MCF 10A (cell line): ENCODE measurements around the gene LYPLAL1. TPM values are rescaled to one million over a fixed set of nuclear protein-coding genes. Genes with fewer than 3 reads are reported as not detected.
A peak's percentile ranks its signal among the peaks of the same experiment; 100 is the strongest.
"Not testable (repeated sequence)": the region's sequence is repeated elsewhere in the genome, so short reads cannot be mapped to it uniquely, and the experiment has no call there.

Experiments used
- BruUV-seq: library from RNA; stranded (reverse); fragments of 400-500 nt; replicated peaks from 2 replicates; lab custom pipeline; 2021; lab: Mats Ljungman, UMichigan
- CTCF ChIA-PET: fragments of 300-600 bp; sonication (Branson Sonifier 250); formaldehyde crosslinking; extraction: SDS; loops from one replicate; lab custom pipeline; 2021; ENCODE audit warnings: antibody characterized with exemption, inconsistent platforms; lab: Yijun Ruan, JAX
- POLR2A ChIA-PET: fragments of 300-600, 350-650 bp; sonication (Branson Sonifier 250); formaldehyde crosslinking; extraction: SDS; loops from one replicate; lab custom pipeline; 2020; ENCODE audit warnings: antibody characterized with exemption, inconsistent platforms; lab: Yijun Ruan, JAX
- DNase-seq: peaks from one replicate; pipeline ENCODE4 v3.0.0-alpha.2; 2018; ENCODE audit not compliant: unreplicated experiment
- H3K27ac Mint-ChIP-seq: one replicate; pipeline ENCODE4 v1.8.0; 2022; ENCODE audit warnings: mild to moderate bottlenecking, low read depth, mixed read lengths; ENCODE audit not compliant: unreplicated experiment
- H3K27me3 Mint-ChIP-seq: one replicate; pipeline ENCODE4 v1.8.0; 2022; ENCODE audit warnings: mixed read lengths; ENCODE audit not compliant: insufficient read depth, unreplicated experiment
- H3K36me3 Mint-ChIP-seq: one replicate; pipeline ENCODE4 v1.8.0; 2022; ENCODE audit warnings: mild to moderate bottlenecking, moderate library complexity, mixed read lengths; ENCODE audit not compliant: insufficient read depth, unreplicated experiment
- H3K4me1 Mint-ChIP-seq: one replicate; pipeline ENCODE4 v1.8.0; 2022; ENCODE audit warnings: mixed read lengths; ENCODE audit not compliant: insufficient read depth, unreplicated experiment
- H3K4me3 Mint-ChIP-seq: one replicate; pipeline ENCODE4 v1.8.0; 2022; ENCODE audit warnings: mild to moderate bottlenecking, moderate library complexity, mixed read lengths; ENCODE audit not compliant: unreplicated experiment
- H3K9me3 Mint-ChIP-seq: one replicate; pipeline ENCODE4 v1.8.0; 2022; ENCODE audit warnings: mixed read lengths; ENCODE audit not compliant: unreplicated experiment
- intact Hi-C: fragments of 100-400 bp; cut with micrococcal nuclease; formaldehyde crosslinking; loops from 2 replicates; pipeline ENCODE4 v1.14.1; 2022
- total RNA-seq: library from RNA; stranded (reverse); gene quantifications from 2 replicates; pipeline ENCODE4 v1.2.3, GENCODE V29; 2022
- TF ChIP-seq, protein P1 (sequence below): fragments of 200-600 bp; IDR thresholded peaks from one replicate; pipeline ENCODE4 v1.8.0; 2022; ENCODE audit warnings: antibody characterized with exemption, mild to moderate bottlenecking; ENCODE audit not compliant: unreplicated experiment

Gene LYPLAL1
- total RNA-seq, 1 experiment from 2014 or later: 59.8 TPM

DNA sequence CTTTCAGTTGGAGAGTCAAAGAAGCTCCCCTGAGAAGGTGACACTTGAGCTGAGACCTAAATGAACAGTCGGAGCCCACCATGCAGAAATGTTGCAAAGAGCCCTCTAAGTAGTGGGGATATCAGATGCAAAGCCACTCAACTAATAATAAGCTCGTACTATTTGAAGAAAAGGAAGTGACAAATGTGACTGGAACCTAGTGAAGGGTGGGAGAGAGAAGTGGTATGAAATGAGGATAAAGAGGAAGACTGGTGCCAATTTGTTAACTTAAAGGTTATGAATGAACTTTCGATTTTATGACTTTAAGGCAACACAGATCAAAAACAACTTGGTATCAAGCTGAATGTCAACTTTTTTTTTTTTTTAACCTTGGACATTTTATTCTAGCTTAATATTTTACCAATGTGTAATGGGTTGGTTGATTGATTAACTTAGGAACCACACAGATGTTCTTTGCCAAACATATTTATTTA, 14.7 kb downstream of the LYPLAL1 start:
- BruUV-seq: no TSS peak
- CTCF ChIA-PET: interaction anchor here (0.5 to 1.9 kb wide), 11 partner anchors 11 to 889 kb away, joined by 3 to 7 read pairs (median 4); no protein-coding TSS in a partner anchor
- Mint-ChIP-seq H3K4me1 (peaks cover 22% of the 10 kb centered on the region), H3K27me3 (no peaks in the 10 kb centered on the region), H3K27ac (peak overlapping the region; percentile 43), H3K9me3 (no peaks in the 10 kb centered on the region), H3K4me3 (no peak overlapping the region), H3K36me3 (peaks cover 44% of the 10 kb centered on the region)
- POLR2A ChIA-PET: interaction anchor here (0.7 to 6.2 kb wide), 5 partner anchors 9 to 903 kb away, joined by 3 to 93 read pairs (median 11); partner anchors contain the start of genes LYPLAL1 and RRP15
- TF ChIP-seq, protein P1, sequence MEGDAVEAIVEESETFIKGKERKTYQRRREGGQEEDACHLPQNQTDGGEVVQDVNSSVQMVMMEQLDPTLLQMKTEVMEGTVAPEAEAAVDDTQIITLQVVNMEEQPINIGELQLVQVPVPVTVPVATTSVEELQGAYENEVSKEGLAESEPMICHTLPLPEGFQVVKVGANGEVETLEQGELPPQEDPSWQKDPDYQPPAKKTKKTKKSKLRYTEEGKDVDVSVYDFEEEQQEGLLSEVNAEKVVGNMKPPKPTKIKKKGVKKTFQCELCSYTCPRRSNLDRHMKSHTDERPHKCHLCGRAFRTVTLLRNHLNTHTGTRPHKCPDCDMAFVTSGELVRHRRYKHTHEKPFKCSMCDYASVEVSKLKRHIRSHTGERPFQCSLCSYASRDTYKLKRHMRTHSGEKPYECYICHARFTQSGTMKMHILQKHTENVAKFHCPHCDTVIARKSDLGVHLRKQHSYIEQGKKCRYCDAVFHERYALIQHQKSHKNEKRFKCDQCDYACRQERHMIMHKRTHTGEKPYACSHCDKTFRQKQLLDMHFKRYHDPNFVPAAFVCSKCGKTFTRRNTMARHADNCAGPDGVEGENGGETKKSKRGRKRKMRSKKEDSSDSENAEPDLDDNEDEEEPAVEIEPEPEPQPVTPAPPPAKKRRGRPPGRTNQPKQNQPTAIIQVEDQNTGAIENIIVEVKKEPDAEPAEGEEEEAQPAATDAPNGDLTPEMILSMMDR: no peak
- no peak for DNase-seq
- intact Hi-C loops: no loop called here

DNA sequence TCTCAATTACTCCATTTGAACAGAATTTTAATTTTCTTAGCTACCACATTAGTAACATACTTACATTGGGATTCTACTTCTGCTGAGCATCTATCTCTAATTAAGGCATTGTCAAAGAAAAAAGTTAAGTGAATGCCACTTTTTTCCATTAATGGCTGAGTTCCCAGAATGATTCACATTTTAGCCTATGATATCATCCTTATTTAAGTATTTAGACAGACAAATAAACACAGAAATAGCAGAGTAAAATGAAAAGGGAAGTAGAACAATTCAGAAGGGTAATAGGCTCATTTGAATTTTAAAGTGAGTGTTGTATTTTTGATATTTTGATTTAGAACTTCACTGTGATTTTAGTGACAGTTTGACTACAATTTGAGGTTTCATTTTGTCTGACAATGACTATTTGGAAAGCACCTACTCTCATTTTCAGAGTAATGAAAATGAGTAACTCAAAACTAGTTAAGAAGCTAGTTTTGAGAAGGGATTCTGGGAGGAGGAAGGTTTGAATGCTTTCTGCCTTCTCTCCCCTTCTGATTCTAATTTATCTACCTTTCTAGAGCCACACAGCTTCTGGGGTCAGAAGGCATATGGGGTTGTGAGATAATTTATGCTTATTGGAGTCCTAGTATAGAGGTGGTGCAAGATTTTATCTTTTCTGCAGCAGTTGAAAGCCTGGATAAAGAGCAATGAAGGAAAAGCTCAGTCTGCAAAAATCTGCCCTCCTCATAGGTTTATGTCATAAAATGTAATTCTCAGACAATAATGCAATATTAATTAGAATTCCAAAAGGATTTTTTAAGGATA, 15.5 kb downstream of the LYPLAL1 start:
- BruUV-seq: no TSS peak
- POLR2A ChIA-PET: interaction anchor here (0.7 to 6.2 kb wide), 8 partner anchors 8 to 477 kb away, joined by 3 to 93 read pairs (median 4); partner anchors contain the start of gene LYPLAL1
- H3K4me1 Mint-ChIP-seq: peaks cover 22% of the 10 kb centered on the region
- H3K27me3 Mint-ChIP-seq: no peaks in the 10 kb centered on the region
- H3K27ac Mint-ChIP-seq: no peak overlapping the region
- intact Hi-C loops: no loop called here
- TF ChIP-seq, protein P1: no peak
- CTCF ChIA-PET: interaction anchor here (0.7 to 1.9 kb wide), 13 partner anchors 11 to 890 kb away, joined by 3 to 7 read pairs (median 4); no protein-coding TSS in a partner anchor
- H3K36me3 Mint-ChIP-seq: peaks cover 45% of the 10 kb centered on the region
- DNase-seq: peak; percentile 42
- H3K9me3 Mint-ChIP-seq: no peaks in the 10 kb centered on the region
- no peak overlapping the region for H3K4me3 Mint-ChIP-seq

DNA sequence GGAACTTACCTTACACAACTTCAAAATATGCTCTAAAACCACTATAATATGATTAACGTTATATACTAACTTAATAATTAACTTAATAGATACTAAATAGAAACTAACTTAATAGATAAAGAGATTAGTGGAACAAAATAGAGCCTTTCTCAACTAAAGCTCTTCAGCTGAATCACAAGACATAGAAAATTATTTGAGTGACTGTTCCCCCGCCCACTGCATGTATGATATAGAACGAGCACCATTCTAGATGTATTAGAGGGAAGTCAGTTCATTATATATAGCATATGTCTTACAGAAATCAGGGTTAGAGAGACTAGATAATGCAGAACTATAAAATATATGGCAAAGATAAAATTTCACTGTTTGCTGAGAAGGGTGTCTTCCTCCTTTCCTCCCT, 16.3 kb downstream of the LYPLAL1 start:
- intact Hi-C loops: no loop called here
- H3K9me3 Mint-ChIP-seq: no peaks in the 10 kb centered on the region
- no peak for DNase-seq
- TF ChIP-seq, protein P1: no peak
- CTCF ChIA-PET: interaction anchor here (0.6 to 1.3 kb wide), 4 partner anchors 29 to 622 kb away, joined by 3 to 5 read pairs (median 3); no protein-coding TSS in a partner anchor
- H3K27me3 Mint-ChIP-seq: no peaks in the 10 kb centered on the region
- POLR2A ChIA-PET: interaction anchor here (0.8 to 6.2 kb wide), 5 partner anchors 9 to 478 kb away, joined by 3 to 93 read pairs (median 11); partner anchors contain the start of gene LYPLAL1
- peaks cover 22% of the 10 kb centered on the region for H3K4me1 Mint-ChIP-seq
- no peak overlapping the region for H3K4me3 Mint-ChIP-seq
- H3K36me3 Mint-ChIP-seq: peaks cover 38% of the 10 kb centered on the region
- no peak overlapping the region for H3K27ac Mint-ChIP-seq
- BruUV-seq: no TSS peak

DNA sequence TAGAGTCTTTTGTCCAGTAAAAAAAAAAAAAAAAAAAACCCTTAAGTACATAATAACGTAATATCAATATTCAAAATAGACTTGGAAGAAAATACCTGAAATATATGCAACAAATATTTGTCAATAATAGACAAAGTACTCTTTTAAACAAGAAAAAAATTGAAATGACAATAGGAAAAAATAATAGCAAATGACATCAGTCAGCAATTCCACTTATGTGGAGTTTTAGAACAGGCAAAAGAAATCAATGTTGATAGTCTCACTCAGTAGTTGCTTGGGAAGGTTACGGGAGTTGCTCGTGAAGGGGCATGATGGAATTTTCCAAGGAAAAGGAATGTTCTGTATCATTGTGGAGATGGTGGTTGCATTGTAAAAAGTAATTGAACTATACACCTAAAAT, 16.9 kb downstream of the LYPLAL1 start:
- no peak for DNase-seq
- no TSS peak for BruUV-seq
- H3K27me3 Mint-ChIP-seq: no peaks in the 10 kb centered on the region
- peaks cover 33% of the 10 kb centered on the region for H3K36me3 Mint-ChIP-seq
- ChIA-PET CTCF (interaction anchor here (0.6 kb wide), 1 partner anchor 47 kb away, joined by 3 read pairs; no protein-coding TSS in a partner anchor), POLR2A (interaction anchor here (6.2 kb wide), 1 partner anchor 15 kb away, joined by 93 read pairs; the partner anchor contains the start of gene LYPLAL1)
- H3K4me1 Mint-ChIP-seq: peaks cover 22% of the 10 kb centered on the region
- no peak overlapping the region for H3K27ac Mint-ChIP-seq
- peaks cover 3% of the 10 kb centered on the region for H3K9me3 Mint-ChIP-seq
- no peak overlapping the region for H3K4me3 Mint-ChIP-seq
- intact Hi-C loops: no loop called here
- TF ChIP-seq, protein P1: no peak

DNA sequence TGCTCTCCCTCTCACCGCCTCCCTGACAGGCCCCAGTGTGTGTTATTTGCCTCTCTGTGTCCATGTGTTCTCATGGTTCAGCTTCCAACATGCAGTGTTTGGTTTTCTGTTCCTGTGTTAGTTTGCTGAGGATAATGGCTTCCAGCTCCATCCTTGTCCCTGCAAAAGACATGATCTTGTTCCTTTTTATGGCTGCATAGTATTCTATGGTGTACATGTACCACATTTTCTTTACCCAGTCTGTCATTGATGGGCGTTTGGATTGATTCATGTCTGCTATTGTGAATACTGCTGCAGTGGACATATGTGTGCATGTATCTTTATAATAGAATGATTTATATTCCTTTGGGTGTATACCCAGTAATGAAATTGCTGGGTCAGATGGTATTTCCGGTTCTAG, 22.2 kb downstream of the LYPLAL1 start:
- BruUV-seq, H3K27me3 Mint-ChIP-seq, H3K4me3 Mint-ChIP-seq, intact Hi-C loops, H3K27ac Mint-ChIP-seq, H3K4me1 Mint-ChIP-seq, DNase-seq, H3K9me3 Mint-ChIP-seq: not testable (repeated sequence)
- H3K36me3 Mint-ChIP-seq: peaks cover 43% of the 10 kb centered on the region
- ChIA-PET CTCF (interaction anchor here (0.8 kb wide), 1 partner anchor 371 kb away, joined by 3 read pairs; no protein-coding TSS in a partner anchor), POLR2A (interaction anchor here (0.9 to 1.6 kb wide), 2 partner anchors 12 to 20 kb away, joined by 3 to 5 read pairs; no protein-coding TSS in a partner anchor)
